AG09319 (cell line): Measurements from ENCODE around the gene ZNF185.
"Not testable (repeated sequence)": the region's sequence is repeated elsewhere in the genome, so short reads cannot be mapped to it uniquely, and the experiment has no call there.

Source experiments
- DNase-seq: peaks from one replicate; pipeline ENCODE4 v3.0.0-alpha.2; 2010; ENCODE audit warnings: low read depth; ENCODE audit errors: extremely low read depth
- CTCF ChIP-seq: IDR thresholded peaks from 2 replicates; pipeline ENCODE4 v1.5.1; 2011; ENCODE audit warnings: low read depth, mild to moderate bottlenecking, inconsistent platforms, low read length, moderate library complexity

ZNF185 gene

GRCh38 chrX:152901816-152902501, 4.1 kb downstream of the ZNF185 start:
- no peak for TF ChIP-seq CTCF
- no peak for DNase-seq

GRCh38 chrX:152902502-152902820, 4.6 kb downstream of the ZNF185 start:
- no peak for DNase-seq
- TF ChIP-seq CTCF = no peak

GRCh38 chrX:152903589-152903988, 5.7 kb downstream of the ZNF185 start:
- TF ChIP-seq CTCF = no peak
- DNase-seq = no peak

GRCh38 chrX:152904151-152905080, 6.5 kb downstream of the ZNF185 start:
- TF ChIP-seq CTCF = peak; percentile 84
- DNase-seq = peak; percentile 11

GRCh38 chrX:152905081-152905420, 7.2 kb downstream of the ZNF185 start:
- DNase-seq = no peak
- no peak for TF ChIP-seq CTCF

GRCh38 chrX:152907084-152907651, 9.3 kb downstream of the ZNF185 start:
- no peak for DNase-seq
- TF ChIP-seq CTCF = no peak

- DNase-seq = no peak
- TF ChIP-seq CTCF = no peak
Observed at GRCh38 chrX:152908486-152908885, 10.6 kb downstream of the ZNF185 start.

GRCh38 chrX:152910018-152910417, 12.2 kb downstream of the ZNF185 start:
- not testable (repeated sequence) for DNase-seq
